LNCAP (cell line): ENCODE results near the gene AARS2.

Experiments used
- CTCF ChIP-seq: fragments of 450-650 bp; IDR thresholded peaks from 2 replicates; pipeline ENCODE4 v1.5.1; 2017; ENCODE audit warnings: mild to moderate bottlenecking

The AARS2 gene

DNA sequence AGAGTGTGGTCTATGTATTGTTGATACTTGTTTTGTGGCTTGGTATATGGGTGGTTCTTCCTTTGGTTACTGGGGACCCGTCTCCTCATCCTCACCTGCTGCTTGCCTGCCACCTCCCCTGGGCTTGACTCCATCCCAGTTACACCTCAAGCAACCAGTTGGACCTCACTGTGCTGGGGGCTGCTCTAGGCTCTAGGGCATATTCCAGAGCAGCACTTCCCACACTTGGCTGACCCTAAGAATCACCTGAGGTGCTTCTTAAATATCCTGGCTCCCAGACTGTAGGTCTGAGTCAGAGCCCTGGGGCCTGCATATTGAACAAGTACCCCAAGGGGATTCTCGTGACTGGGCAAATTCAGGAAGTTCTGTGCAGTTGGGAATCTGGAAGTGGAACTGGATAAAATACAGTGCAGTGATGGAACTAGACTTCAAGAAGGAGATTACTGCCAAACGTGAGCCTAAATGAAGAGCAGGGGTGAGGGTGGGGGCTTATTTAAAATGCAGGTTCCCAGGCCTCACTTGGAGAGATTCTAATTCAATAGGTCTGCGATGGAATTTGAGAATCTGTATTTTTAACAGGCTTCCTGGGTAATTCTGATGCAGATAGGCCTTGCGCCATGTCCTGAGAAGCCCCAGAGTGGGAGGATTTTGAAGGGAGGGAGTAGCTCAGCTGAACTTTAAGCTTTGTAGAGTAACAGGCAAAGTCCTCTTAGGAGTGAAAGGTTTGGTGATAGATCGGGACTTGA, 36.9 kb upstream of the AARS2 start:
- no peak for TF ChIP-seq CTCF

DNA sequence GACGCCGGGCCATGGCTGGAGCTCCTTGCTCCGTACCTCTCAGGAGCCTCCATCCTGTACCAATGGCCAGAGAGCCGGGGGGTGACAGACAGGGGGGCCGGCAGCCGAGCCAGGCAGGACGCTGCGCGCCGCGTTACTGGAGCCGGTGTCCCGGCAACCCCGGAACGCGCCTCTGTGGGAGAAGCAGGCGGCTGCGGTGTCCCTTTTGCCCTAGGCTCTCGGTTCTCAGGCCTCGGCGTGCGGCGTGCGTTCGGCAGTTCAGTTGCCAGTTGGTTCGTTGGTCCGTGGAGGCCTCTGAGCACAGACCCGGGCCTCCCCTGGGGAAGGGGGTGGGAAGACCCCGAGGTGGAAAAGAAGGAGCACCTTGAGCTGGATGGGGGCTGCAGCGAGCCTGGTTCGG, 29.3 kb upstream of the AARS2 start, which contains the start of gene SPATS1:
SPATS1 (plus strand) TSS at position 162 of the 400 bp plus-strand sequence. CDS start 446 bp downstream, outside the sequence.
- no peak for TF ChIP-seq CTCF

DNA sequence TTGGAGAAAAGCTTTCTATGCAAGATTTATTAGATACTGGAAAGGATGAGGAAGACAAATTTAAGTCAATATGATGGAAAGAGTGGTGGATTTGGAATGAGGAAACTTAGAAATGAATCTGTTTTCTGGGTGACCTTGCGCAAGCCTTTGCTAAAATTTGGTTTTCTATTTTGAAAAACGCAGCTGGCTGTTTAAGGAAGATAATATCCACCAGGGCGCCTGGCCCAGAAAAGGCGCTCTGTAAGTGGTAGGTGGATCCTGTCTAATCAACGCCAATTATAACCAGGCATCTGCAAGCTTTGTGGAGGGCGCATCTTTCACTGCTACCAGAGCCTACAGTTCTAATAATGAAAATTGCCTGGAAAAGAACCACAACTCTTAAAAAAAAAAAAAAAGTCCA, 28.9 kb upstream of the AARS2 start:
- no peak for TF ChIP-seq CTCF

- TF ChIP-seq CTCF = no peak
Observed at GRCh38 chr6:44341095-44341890, 28.1 kb upstream of the AARS2 start.

GRCh38 chr6:44339763-44340625, 26.8 kb upstream of the AARS2 start:
- TF ChIP-seq CTCF = no peak

DNA sequence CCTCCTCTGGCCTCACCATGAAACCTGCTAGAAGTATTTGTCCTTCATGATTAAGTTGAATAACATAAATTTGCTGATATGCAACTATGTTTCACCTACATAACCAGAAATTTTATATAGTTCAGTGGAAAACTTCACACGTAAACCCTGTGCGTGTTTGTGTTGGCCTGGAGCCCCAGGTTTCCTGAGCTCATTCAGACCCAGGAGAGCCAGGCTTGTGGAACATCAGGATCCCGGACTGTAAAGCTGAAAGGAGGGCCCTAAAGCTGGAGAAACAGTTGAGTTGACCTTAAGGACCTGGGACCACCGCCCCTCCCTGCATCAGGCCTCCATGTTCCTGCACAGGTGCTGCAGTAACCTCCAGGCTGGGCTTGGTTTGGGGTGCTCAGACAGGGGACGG, 26.2 kb upstream of the AARS2 start:
- TF ChIP-seq CTCF = no peak
